Hair follicular keratinocyte (primary cell): Measurements from ENCODE around the gene RAB18. TPM values are rescaled to one million over a fixed set of nuclear protein-coding genes. Genes with fewer than 3 reads are reported as not detected.

Experiments used
- total RNA-seq: library from RNA; depleted of rRNA; stranded (reverse); fragments of >200 nt; gene quantifications from 2 replicates; pipeline ENCODE4 v1.2.3, GENCODE V29; 2015

Gene RAB18
- total RNA-seq, result 36.0 and 42.3 TPM in 2 replicates

DNA sequence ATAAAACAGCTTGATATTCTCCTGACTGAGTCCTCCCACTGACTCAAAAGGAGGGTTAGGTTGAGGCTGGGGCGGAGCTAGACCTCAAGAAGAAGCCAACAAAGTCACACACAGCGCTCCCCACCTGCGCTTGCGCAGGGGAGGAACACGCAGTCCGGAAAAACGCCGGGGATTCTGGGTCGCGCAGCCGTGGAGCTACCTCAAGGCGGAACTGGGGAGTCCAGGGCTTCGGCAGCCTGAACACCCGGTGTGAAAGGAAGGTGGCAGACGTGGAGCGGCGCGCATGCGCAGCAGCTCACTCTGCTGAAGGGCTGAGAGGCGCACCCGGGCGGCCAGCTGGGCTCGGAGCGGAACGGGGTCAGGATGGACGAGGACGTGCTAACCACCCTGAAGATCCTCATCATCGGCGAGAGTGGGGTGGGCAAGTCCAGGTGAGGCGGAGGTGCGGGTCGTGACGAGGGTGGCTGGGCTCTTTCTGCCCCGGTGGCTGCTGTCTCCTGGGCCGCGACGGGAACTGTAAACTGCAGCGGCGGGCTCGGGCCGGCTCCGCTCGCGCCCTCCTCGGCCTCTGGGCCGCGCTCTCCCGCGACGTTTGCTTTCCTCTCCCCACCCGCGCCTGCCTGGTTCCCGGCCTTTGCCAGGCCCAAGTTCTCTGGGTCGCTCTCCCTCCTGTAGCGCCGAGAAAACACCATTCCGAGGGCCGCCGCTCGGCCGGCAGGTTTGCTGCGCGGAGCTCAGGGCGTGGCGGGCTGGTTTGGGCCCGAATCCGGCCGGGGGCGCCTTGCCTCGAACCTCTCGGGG is at the start of gene RAB18:
Gene RAB18, plus strand, starts transcription at position 298 of the 801 bp plus-strand sequence. Its CDS starts 66 bp downstream, at position 364.

Other genes starting within 250 kb of the RAB18 start
- gene MKX, start 241.5 kb downstream of the RAB18 start, total RNA-seq, result 0.84 TPM in 1 of 2 replicates, not detected in the other